NCI-H146 treated with DMSO at 0.1 percent for 48 hours (cell line): ENCODE results near the gene PLCB1.
"Not testable (repeated sequence)": the region's sequence is repeated elsewhere in the genome, so short reads cannot be mapped to it uniquely, and the experiment has no call there.

Experiments used
- DNase-seq: peaks from one replicate; lab custom pipeline; 2025; ENCODE audit not compliant: unreplicated experiment; lab: John Stamatoyannopoulos, UW

Gene PLCB1

GRCh38 chr20:8330785-8331695 lies 199.0 kb downstream of the PLCB1 start:
- no peak for DNase-seq

GRCh38 chr20:8331740-8332412 lies 199.8 kb downstream of the PLCB1 start:
- no peak for DNase-seq

DNA sequence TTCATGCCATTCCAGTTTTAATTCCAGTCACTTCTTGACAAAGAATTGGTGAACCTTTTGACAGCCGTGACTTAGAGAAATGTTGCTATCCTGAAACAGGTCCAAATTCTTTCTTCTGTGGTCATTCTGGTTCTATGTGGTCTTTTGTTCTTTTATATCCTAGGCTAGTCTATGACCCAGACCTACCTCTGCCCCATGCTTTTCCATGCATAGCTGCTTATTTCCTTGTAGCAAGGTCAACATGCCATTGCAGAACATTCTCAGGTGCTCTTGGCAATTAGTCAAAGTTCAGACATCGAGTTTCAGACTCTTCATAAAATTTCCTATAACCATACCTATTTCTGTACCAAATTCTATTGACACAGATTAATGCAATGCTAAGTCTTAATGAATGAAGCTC lies 202.6 kb downstream of the PLCB1 start:
- no peak for DNase-seq

DNA sequence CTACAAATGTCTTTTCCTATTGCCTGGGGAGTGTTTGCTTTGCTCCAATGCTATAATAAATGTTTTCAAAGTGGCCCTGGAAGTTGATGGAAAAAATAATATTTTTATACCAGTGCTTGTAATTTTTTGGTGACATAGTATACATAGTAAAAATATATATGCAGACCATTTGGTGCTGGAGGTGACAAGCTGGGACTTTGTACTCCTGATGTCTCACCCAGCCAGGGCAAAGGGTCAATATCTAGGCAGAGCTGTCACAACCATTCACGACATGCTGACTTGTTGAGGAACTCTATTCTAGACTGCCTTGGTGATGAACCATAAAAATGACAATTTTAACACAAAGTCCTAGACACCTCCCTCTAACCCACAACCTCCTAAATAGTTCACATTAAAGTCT lies 203.0 kb downstream of the PLCB1 start:
- no peak for DNase-seq

GRCh38 chr20:8335495-8336195 lies 203.6 kb downstream of the PLCB1 start:
- no peak for DNase-seq

DNA sequence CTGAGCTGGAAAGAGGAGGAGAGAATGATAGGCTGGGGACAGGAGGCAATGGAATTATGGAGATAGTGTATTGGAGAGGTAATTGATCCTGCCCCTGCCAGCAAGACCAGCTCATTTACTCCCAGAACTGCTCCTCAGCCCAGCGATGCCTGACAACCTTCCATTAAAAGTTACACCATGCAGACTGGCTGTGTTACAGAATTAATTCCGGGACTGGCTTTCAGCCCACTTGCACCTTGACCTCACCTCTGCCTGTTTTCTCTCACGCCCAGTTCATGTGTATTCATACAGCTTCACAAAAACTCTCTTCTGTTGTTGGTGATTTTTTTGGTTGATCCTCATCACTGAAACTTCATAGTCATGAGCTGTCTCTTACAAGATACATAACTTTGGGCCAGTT lies 207.3 kb downstream of the PLCB1 start:
- no peak for DNase-seq

DNA sequence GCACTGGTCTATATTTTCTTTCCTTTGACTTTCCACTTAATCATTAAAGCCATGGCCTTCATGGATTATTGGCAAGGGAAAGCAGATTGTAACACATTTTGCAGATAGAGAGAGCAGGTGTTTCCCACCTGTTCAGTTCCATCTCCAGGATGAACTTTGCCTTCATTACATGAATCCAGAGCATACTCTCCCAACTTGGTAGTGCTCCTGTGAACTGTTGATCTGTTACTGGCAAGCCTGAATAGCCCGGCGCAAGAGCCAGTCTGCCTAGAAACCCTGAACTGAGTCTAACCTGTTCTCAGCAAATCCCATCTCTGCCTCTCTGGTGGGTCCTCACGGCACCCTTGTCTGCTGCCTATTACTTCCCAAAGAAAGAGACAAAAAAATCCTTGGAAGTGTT lies 210.3 kb downstream of the PLCB1 start:
- peak; percentile 29 for DNase-seq

DNA sequence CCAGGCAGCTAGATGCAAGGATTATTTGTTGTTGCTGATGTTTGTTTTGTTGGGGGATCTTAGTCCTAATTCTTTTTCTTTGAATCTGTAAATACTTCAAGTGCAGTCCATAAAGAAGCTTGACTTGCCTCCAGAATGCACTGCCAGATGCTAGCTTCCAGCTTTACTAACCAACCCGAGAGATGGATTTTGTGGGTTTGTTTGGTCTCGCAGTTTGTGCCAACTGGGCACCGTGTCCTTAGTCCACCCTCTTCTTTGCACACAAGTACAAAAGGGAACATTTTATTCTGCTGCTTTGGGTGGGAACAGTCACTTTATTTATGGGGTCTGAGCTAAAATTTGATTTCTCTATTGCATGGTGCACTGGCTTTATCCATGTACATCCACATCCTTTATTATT lies 212.0 kb downstream of the PLCB1 start:
- DNase-seq: no peak

GRCh38 chr20:8344631-8345030 lies 212.6 kb downstream of the PLCB1 start:
- peak; percentile 36 for DNase-seq

DNA sequence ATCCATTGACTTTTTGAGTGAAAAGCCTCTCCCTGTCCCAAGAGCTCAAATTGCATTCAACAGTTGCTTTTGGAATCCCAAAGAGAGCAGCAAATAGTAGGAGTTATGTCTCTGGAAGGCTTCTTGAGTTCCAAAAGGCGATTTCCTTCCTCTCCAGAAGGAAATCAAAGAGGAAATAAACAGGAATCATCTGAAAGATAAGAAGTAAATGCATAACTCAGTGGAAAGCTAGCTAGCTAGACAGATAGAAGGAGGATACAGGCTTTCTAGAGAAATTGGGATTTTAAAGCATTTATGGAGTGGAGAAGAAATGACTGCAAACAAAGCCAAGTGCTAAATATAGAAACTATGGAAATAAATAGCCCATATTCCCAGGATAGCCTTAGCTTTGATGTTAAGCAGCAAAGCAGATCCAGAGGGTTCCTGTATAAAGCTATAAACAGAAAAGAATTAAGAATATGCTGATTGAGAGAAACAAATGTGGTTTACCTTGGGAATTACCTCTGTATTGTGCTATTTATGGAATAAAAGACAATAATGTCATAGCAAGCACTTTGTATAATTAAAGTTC lies 214.7 kb downstream of the PLCB1 start:
- no peak for DNase-seq

GRCh38 chr20:8350225-8350624 lies 218.2 kb downstream of the PLCB1 start:
- not testable (repeated sequence) for DNase-seq

GRCh38 chr20:8352486-8352885 lies 220.4 kb downstream of the PLCB1 start:
- no peak for DNase-seq

- DNase-seq: no peak
These were observed 221.4 kb downstream of the PLCB1 start for GRCh38 chr20:8353512-8353911.

DNA sequence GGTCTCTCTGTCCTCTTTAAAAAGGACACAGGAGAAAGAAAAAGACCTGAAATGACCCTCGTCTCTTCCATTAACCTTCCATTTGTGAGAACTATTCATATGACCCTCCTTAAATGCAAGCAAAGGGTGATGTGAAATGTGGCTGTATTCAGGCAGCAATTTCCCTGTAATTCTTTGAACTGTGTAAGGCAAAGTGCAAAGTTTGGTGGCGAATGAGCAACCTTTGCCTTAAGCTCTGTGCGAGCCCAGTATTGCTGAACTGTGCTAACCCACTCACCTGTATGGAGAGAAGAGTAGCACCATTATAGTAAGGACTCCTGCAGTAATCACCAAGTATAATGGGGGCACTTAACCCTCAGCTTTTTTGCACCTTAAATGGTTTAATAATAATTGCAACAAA lies 223.4 kb downstream of the PLCB1 start:
- DNase-seq: no peak

GRCh38 chr20:8356806-8357205 lies 224.7 kb downstream of the PLCB1 start:
- no peak for DNase-seq

- DNase-seq: no peak
These were observed 225.6 kb downstream of the PLCB1 start for GRCh38 chr20:8357703-8358102.

- DNase-seq: peak; percentile 29
These were observed 228.0 kb downstream of the PLCB1 start for GRCh38 chr20:8360035-8360434.

DNA sequence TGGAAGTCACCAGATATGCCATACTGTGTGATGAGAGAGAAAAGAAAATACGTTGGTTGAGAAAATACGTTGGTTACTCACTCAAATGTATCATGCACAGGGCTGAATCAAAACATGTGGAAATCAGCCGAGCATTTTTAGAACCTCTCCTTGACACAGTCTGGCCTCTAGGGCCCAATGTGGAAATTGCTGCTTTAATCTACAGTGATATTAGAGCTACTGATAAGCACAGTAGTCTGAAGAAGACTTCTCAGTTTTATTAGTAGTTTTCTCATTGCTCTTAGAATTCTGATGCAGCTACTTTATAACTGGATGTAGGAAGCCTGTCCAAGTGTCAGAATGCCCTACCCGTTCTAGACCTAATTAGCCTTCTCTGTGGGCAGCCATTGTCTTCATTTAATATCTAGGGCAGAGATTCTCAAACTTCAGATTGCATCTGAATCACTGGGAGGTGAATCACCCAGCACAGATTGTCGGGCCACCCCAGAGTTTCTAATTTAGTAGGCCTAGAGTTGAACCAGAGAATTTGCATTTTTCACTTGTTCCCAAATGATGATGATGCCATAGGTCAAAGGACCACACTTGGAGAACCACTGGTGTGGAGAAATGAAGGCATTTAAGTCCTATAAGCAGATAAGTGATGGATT lies 229.1 kb downstream of the PLCB1 start:
- no peak for DNase-seq

DNA sequence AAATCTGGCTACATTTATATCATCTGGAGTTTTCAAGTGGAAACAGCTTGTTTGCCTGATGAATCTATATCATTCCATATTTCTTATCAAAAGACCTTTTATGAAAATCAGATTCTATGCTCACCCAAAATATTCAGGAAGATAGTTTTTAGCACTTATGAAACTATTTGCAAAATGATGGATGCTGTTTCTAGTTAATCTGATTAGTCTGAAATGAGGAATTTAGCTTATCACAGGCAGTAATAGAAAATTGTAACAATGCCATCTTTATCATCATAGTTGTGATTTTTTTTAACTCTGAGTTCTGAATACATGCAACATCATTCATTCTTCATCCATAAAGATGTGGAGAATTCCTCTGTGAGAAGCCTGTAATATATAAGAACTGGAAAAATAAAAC lies 229.7 kb downstream of the PLCB1 start:
- no peak for DNase-seq

DNA sequence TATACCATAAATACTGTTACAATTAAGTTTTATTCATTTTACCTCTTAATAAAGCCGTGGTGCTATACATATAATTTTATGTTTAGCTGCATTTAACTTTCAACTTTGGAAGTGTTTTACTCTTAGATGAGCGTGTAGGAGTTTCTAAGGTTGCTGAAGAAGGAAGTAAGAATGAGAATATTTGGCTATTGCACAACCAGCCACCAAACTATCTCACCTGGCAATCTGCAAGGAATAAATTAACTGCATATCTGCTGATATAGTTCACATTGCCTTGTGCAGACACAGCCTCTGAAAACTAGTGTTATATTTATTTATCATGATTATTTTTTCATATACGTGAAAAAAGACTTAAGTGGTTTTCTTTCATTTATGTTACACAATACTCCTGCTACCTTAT lies 230.4 kb downstream of the PLCB1 start:
- DNase-seq: no peak
